GM18526 (cell line): ENCODE measurements around the gene RGS3.

Experiments used
- POLR2A ChIP-seq: IDR thresholded peaks from 3 replicates; pipeline ENCODE4 v1.6.1; 2011; ENCODE audit not compliant: insufficient read length; ENCODE audit errors: extremely low read depth

Gene RGS3

DNA sequence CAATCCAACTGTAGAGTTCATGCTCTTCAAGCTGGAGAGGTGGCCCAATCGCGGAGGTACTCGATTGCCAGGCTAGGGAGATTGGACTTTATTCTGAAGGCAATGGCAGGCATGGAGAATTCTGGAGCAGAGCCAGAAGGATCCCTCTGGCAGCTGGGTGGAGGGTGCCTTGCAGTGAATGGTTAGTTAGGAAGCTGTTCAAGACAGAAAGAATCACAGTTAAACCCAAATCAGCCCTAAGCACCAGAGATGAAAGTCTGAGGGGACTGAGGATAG lies 182.4 kb downstream of the RGS3 start:
- no peak for TF ChIP-seq POLR2A

GRCh38 chr9:113646491-113646890 lies 183.0 kb downstream of the RGS3 start:
- TF ChIP-seq POLR2A = no peak
